DOHH2 (cell line): ENCODE results near the gene CSRNP2.

Experiments
- CTCF ChIP-seq: fragments of 200-600 bp; sonication (generic); IDR thresholded peaks from one replicate; pipeline ENCODE4 v1.5.1; 2014; ENCODE audit warnings: antibody characterized with exemption, mild to moderate bottlenecking, low read depth, low read length; ENCODE audit not compliant: poor library complexity, severe bottlenecking
- EZH2phosphoT487 ChIP-seq: fragments of 200-600 bp; sonication (generic); IDR thresholded peaks from 2 replicates; pipeline ENCODE4 v1.6.1; 2017; ENCODE audit warnings: borderline replicate concordance, mild to moderate bottlenecking, antibody characterized with exemption, low read length, moderate library complexity, mixed read lengths

- TF ChIP-seq CTCF = no peak
- no peak for TF ChIP-seq EZH2phosphoT487
Measured at GRCh38 chr12:51081421-51081820, 2.0 kb downstream of the CSRNP2 start.
